ENCODE measurements around the gene IGFLR1. TPM values are rescaled to one million over a fixed set of nuclear protein-coding genes. Genes with fewer than 3 reads are reported as not detected.

IGFLR1 gene
- total and polyA plus RNA-seq, 12 donors: 4.9 to 35.3 (median 14.7) TPM

DNA sequence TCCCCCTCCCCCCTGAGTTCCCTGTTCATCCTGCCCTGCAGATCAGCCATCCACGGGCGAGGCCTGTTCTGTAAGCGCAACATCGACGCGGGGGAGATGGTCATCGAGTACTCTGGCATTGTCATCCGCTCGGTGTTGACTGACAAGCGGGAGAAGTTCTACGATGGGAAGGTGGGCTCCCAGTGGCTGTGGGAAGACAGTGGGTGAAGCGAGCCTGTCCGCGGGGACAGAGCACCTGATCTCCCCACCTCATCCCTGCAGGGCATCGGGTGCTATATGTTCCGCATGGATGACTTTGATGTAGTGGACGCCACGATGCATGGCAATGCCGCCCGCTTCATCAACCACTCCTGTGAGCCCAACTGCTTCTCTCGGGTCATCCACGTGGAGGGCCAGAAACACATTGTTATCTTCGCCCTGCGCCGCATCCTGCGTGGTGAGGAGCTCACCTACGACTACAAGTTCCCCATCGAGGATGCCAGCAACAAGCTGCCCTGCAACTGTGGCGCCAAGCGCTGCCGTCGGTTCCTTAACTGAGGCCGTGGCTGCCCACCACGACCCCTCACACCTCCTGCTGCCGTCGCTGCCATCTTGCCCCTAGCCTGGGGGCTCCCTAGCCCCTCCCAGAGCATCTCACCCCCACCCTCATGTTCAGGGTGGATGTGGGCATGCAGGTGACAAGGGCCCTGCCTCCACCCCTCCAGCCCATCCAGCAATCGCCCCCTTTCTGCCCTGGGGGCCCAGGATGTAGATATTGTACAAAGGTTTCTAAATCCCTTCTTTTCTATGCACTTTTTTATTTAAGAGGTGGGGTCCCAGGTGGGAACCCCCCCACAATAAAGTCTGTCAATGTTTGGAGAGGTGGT is 4.0 kb downstream of the IGFLR1 start:
- H3K27me3 ChIP-seq: no peaks in the 10 kb centered on the region
- intact Hi-C loops (cut with DNase I): no loop called here
- no peak for TF ChIP-seq POLR2A (IDR thresholded peaks at IDR 0.05)
- TF ChIP-seq, protein P1, sequence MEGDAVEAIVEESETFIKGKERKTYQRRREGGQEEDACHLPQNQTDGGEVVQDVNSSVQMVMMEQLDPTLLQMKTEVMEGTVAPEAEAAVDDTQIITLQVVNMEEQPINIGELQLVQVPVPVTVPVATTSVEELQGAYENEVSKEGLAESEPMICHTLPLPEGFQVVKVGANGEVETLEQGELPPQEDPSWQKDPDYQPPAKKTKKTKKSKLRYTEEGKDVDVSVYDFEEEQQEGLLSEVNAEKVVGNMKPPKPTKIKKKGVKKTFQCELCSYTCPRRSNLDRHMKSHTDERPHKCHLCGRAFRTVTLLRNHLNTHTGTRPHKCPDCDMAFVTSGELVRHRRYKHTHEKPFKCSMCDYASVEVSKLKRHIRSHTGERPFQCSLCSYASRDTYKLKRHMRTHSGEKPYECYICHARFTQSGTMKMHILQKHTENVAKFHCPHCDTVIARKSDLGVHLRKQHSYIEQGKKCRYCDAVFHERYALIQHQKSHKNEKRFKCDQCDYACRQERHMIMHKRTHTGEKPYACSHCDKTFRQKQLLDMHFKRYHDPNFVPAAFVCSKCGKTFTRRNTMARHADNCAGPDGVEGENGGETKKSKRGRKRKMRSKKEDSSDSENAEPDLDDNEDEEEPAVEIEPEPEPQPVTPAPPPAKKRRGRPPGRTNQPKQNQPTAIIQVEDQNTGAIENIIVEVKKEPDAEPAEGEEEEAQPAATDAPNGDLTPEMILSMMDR (IDR thresholded peaks at IDR 0.05): no peak
- H3K9me3 ChIP-seq (replicated peaks in 1 of 3): no peaks in the 10 kb centered on the region
- WGBS, 4 donors: 90 to 93% (median 92%) methylated on average over 35 to 37 of the region's 37 CpGs
- peaks cover 0 to 58% of the 10 kb centered on the region in 2 donors for H3K36me3 ChIP-seq (replicated peaks in 1 of 2)
- no peak overlapping the region for H3K4me3 ChIP-seq
- peak in 1 of 7 donors; percentile 11 for DNase-seq
- peaks cover 21 to 32% of the 10 kb centered on the region in 2 donors for H3K4me1 ChIP-seq (replicated peaks in 1 of 2)
- no peak overlapping the region for H3K27ac ChIP-seq

DNA sequence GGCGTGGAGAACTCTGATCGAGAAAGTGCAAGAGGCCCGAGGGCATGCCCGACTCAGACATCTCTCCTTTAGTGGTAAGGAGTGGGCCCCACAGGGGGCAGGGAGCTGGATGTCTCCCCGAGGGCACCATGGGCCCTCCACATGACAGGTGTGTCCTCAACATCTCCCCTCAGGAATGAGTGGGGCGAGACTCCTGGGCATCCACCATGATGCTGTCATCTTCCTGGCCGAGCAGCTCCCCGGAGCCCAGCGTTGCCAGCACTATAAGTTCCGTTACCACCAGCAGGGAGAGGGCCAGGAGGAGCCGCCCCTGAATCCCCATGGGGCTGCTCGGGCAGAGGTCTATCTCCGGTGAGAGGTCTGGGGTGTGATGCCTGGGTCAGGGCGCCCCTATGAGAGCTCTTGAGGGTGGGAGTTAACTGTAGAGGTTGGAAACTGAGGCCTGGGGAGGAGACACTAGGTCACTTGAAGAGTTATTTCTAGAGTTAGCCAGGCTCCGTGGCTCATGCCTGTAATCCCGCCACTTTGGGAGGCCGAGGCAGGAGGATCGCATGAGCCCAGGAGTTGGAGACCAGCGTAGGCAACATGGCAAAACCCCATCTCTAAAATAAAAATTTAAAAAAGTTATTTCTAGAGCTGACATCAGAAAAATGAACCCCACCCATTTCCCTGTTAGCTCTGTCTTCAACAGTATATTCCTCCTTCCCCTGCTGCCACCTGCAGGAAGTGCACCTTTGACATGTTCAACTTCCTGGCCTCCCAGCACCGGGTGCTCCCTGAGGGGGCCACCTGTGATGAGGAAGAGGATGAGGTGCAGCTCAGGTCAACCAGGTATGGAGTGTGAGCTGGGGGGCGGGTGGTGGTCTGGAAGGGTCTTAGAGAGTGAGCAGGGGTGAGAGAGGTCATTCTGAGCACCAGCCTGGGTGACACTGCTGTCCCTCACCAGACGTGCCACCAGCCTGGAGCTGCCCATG is 5.1 kb downstream of the IGFLR1 start:
- TF ChIP-seq POLR2A (IDR thresholded peaks at IDR 0.05): no peak
- TF ChIP-seq, protein P1 (IDR thresholded peaks at IDR 0.05): peak in 1 of 6 experiments; percentile 12
- peaks cover 0 to 64% of the 10 kb centered on the region in 2 donors for H3K36me3 ChIP-seq (replicated peaks in 1 of 2)
- no peaks in the 10 kb centered on the region for H3K9me3 ChIP-seq (replicated peaks in 1 of 3)
- peaks cover 21 to 28% of the 10 kb centered on the region in 2 donors for H3K4me1 ChIP-seq (replicated peaks in 1 of 2)
- H3K27ac ChIP-seq: no peak overlapping the region
- 88 to 91% (median 89%) methylated on average over 13 to 22 of the region's 22 CpGs for WGBS, 4 donors
- H3K4me3 ChIP-seq: no peak overlapping the region
- no peaks in the 10 kb centered on the region for H3K27me3 ChIP-seq
- intact Hi-C loops (cut with DNase I): no loop called here
- DNase-seq: no peak

DNA sequence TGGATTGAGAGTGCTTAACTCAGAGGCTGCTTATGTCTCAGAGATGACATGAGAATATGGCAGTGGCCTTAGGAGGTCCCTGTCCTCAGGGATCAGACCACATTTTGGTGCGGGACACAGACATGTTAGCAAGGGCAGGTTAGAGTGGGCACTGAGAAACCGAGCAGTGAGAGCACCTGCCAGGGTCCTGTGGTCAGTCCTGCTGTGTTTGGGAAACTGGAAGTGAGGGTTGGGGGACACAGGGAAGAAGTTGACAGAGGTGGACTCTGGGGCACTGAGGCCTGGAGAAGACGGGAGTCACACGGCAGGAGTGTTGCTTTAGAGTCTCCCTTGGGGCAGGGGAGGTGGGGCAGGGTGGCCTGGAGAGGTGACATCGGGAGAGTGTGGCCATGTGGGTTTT is 7.4 kb downstream of the IGFLR1 start:
- peak overlapping the region in 1 of 5 donors; percentile 91 for H3K27ac ChIP-seq
- 88 to 93% (median 89%) methylated on average over 5 of the region's 5 CpGs for WGBS, 4 donors

More for the DNA sequence above, 7.4 kb downstream of the IGFLR1 start:
- Histone ChIP-seq H3K9me3 (replicated peaks in 1 of 3) (no peaks in the 10 kb centered on the region), H3K36me3 (replicated peaks in 1 of 2) (peaks cover 0 to 87% of the 10 kb centered on the region in 2 donors), H3K27me3 (no peaks in the 10 kb centered on the region), H3K4me1 (replicated peaks in 1 of 2) (peaks cover 12 to 16% of the 10 kb centered on the region in 2 donors), H3K4me3 (no peak overlapping the region)
- DNase-seq: no peak
- intact Hi-C loops (cut with DNase I): no loop called here
- TF ChIP-seq, protein P1 (IDR thresholded peaks at IDR 0.05): no peak
- no peak for TF ChIP-seq POLR2A (IDR thresholded peaks at IDR 0.05)

All from adrenal gland (tissue), 12 donors.